ENCODE data around the gene GAL. TPM values are rescaled to one million over a fixed set of nuclear protein-coding genes. Genes with fewer than 3 reads are reported as not detected.

Gene GAL
- total and polyA plus RNA-seq, 2 of the 13 experiments (the other 11 are each of a cell fraction or from before 2014, with no cell fraction given): not detected

- TF ChIP-seq ZNF512 (CRISPR knock-in tag; IDR thresholded peaks at IDR 0.05) (no peak), ZBTB10 (CRISPR knock-in tag; IDR thresholded peaks at IDR 0.05; ENCODE audit: borderline replicate concordance) (no peak), NCOR1 (IDR thresholded peaks at IDR 0.05; ENCODE audit: borderline replicate concordance, low read length) (no peak), ZNF589 (CRISPR knock-in tag; conservative IDR thresholded peaks at IDR 0.05) (no peak), CC2D1A (CRISPR knock-in tag; IDR thresholded peaks at IDR 0.05) (no peak), ZNF292 (CRISPR knock-in tag; IDR thresholded peaks at IDR 0.05; ENCODE audit: borderline replicate concordance, low read depth) (no peak), POLR2AphosphoS2 (IDR thresholded peaks at IDR 0.05; ENCODE audit: low read depth, low read length) (no peak), NFKBIZ (CRISPR knock-in tag; IDR thresholded peaks at IDR 0.05) (no peak), ZNF24 (IDR thresholded peaks at IDR 0.05) (no peak), GLI4 (CRISPR knock-in tag; IDR thresholded peaks at IDR 0.05; ENCODE audit: borderline replicate concordance) (no peak), ARID2 (CRISPR knock-in tag; IDR thresholded peaks at IDR 0.05; ENCODE audit: borderline replicate concordance) (no peak), ZNF275 (CRISPR knock-in tag; IDR thresholded peaks at IDR 0.05; ENCODE audit: borderline replicate concordance) (no peak), SOX6 (IDR thresholded peaks at IDR 0.05) (no peak), SOX6 (CRISPR knock-in tag; IDR thresholded peaks at IDR 0.05) (no peak), E2F1 (CRISPR knock-in tag; IDR thresholded peaks at IDR 0.05) (no peak), CHD2 (IDR thresholded peaks at IDR 0.05; ENCODE audit: low read depth, low read length) (no peak)
Measured at GRCh38 chr11:68649851-68650555, 34.3 kb upstream of the GAL start (continued).
